T follicular helper cell (primary cell): Measurements from ENCODE around the gene GALNT10.

Experiments used
- DNase-seq: peaks from one replicate; pipeline ENCODE4 v3.0.0-alpha.2; 2020; ENCODE audit warnings: low read depth

GALNT10 gene

GRCh38 chr5:154324033-154324432, 133.5 kb downstream of the GALNT10 start:
- DNase-seq = no peak

- no peak for DNase-seq
These were observed 135.0 kb downstream of the GALNT10 start for GRCh38 chr5:154325566-154325965.

DNA sequence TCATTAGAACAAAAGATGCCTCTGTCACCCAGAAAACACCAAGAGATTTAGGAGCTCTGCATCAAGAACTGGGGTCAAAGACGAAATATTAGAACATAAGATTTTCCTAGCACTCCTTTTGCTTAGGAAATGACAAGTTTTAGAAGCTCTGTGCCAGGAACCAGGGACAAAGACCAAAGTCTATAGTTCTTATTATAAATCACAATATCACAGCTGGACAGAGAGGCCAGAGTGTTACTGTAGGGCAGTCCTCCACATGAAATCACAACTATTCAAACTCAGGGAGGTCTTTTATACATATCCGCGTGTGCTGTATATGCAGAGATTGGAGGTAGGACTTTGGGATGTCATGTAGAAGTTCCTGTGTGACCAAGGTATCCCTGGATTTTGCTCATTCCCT, 138.5 kb downstream of the GALNT10 start:
- no peak for DNase-seq

- no peak for DNase-seq
These were observed 139.0 kb downstream of the GALNT10 start for GRCh38 chr5:154329519-154330040.

- DNase-seq = no peak
These were observed 139.6 kb downstream of the GALNT10 start for GRCh38 chr5:154330097-154330667.

DNA sequence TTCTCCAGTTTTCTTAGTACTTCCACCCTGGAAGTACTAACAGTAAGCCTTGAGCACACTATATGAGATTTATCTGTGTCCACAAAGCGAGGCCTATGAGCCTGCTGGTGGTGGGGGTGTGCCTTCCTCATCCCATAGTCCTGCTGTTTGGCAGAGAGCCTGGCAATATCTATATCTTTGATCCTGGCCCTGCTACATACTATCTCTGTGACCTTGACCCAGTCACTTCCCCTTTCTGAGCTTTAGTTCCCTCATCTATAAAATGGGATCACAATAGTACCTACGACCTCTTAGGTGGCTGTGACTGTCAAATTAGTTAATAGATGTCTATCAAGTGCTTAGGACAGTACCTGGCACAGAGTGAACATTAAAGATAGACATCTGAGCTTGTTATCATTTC, 140.7 kb downstream of the GALNT10 start:
- no peak for DNase-seq

GRCh38 chr5:154331924-154332323, 141.4 kb downstream of the GALNT10 start:
- DNase-seq = no peak

- DNase-seq = no peak
These were observed 141.9 kb downstream of the GALNT10 start for GRCh38 chr5:154332451-154332850.

GRCh38 chr5:154333016-154333415, 142.5 kb downstream of the GALNT10 start:
- DNase-seq = no peak

DNA sequence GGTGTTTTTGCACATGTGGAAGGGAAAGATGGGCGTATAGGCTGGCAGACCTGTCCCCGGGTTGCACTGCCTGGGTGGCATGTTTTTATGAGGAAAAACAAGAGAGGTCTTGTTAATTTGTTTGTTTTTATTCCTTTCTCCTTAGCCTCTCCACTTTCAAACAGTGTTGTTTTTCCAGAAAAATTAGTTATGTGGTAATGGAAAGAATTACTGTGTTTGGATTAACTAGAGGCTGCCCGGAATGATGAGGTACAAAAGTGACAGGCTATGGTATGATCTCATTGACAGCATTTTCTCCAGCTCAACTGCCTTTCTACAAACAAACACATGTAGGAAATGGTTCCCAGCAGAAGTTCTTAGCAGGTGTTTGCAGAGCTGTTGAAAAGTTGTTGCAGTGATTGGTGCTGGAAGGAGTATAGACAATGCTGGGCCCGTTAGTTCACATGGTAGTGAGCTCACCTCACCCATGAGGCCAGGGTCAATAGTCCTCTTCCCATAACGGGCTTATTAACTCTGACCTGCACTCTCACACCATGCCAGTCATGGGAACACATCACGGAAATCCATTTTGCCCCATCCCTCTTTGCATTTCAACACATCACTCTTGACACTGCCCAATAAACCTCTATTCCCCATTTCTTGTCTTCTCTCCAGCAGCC, 144.0 kb downstream of the GALNT10 start:
- no peak for DNase-seq

- no peak for DNase-seq
These were observed 144.5 kb downstream of the GALNT10 start for GRCh38 chr5:154335065-154335448.

GRCh38 chr5:154341620-154342019, 151.1 kb downstream of the GALNT10 start:
- no peak for DNase-seq

DNA sequence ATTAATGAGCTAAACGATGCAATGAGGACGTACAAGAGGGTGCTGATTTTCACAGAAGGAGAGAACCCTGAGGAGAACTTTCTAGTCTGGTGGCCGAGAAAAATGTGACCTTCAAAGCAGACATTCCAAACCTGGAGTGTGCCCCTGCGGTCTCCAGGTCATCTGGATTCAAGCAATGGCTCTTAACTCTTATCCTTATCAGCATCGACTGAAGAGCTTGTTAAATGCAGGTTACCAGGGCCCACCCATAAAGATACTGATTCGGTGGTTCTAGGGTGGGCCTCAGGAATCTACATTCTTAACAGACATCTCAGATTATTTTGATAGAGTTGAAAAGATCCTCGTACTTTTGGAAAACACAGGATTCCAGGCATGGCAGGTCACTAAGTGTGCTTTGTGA, 151.7 kb downstream of the GALNT10 start:
- no peak for DNase-seq

- DNase-seq = no peak
These were observed 152.4 kb downstream of the GALNT10 start for GRCh38 chr5:154342963-154343362.

GRCh38 chr5:154344461-154344860, 153.9 kb downstream of the GALNT10 start:
- DNase-seq = no peak

- DNase-seq = no peak
These were observed 154.9 kb downstream of the GALNT10 start for GRCh38 chr5:154345255-154345952.

- DNase-seq = no peak
These were observed 155.9 kb downstream of the GALNT10 start for GRCh38 chr5:154346427-154346826.

- no peak for DNase-seq
These were observed 159.2 kb downstream of the GALNT10 start for GRCh38 chr5:154349626-154350264.

GRCh38 chr5:154351141-154351540, 160.6 kb downstream of the GALNT10 start:
- DNase-seq = no peak

- DNase-seq = no peak
These were observed 161.0 kb downstream of the GALNT10 start for GRCh38 chr5:154351566-154351965.

DNA sequence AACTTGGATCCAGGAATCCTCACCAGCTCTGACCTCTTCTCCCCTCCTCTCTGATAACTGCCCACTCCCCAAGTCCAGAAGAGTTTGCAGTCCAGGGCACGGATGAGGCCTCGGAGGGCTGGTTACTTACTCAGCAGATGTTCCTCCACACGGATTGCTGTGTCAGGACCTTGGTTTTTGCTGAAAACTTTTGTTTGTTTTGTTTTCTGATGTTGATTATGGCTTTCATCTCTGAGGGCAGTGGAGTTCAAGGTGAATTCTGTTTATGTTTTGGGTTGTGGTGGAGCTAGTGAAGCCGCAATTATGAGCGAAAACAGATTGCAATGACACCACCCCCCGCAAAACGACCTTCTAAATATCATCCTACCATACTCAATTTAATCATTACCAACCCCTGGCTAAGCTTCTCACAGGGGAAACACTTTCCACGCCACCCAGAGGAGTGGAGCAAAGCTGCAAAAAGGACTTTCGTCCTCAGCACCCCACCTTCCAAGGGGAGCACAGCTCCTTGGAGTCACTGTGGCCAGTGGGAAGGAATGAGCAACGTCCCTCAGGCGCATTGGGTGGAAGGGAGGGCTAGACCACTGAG, 162.5 kb downstream of the GALNT10 start:
- DNase-seq = no peak

DNA sequence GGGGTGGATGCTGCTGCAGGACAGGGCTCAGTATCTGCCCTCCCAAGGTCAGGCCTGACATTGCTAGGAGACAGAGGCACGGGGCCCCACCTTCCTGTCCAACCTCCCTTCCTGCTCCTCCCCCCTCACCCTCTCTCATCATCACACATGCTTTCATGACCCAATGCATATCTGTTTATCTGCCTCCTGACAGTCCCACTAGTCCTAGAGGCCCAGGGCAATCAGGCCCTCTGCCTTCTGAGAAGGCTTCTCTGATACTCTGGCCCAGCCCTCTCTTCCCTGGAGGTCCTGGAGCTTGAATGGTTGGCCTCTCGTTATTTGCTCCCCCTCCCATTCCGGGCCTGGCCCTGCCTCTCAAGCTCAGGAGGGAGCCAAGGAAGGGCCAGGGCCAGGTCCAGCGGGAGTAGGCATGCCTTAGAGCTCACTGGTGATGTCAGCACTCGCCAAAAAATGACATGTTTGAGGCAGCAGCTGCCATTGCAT, 164.6 kb downstream of the GALNT10 start:
- DNase-seq = no peak
